HTERT RPE-1 (cell line): ENCODE measurements around the gene VPS26B.

Experiments
- in situ Hi-C: fragments of 300-500 bp; cut with MboI; formaldehyde crosslinking; loops from 4 replicates; pipeline ENCODE4 v1.14.3; 2020; ENCODE audit warnings: low sequenced_read_pairs

Gene VPS26B

GRCh38 chr11:134257101-134257500 lies 32.6 kb downstream of the VPS26B start:
- in situ Hi-C loops = no loop called here

DNA sequence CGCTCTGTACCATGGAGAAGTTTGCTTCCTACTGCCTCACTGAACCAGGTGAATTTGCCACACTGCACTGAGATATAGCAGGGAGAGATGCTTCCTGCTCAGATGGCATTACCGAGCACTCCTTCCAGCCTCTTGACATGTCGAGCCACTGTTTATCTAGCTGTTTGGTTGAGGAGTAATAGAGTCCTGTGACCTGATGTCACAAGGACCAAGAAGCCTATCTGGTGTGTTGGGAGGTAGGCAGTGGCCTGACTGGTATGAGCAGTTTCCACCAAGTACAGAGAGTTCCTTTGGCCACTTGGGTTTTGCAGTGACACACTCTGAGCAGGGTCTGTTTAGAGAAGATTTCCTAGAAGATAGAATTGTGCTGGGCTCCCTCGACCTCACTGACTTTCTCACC lies 34.1 kb downstream of the VPS26B start:
- in situ Hi-C loops = no loop called here

GRCh38 chr11:134260503-134260902 lies 36.0 kb downstream of the VPS26B start:
- in situ Hi-C loops = no loop called here

- in situ Hi-C loops = no loop called here
Measured at GRCh38 chr11:134260983-134261382, 36.5 kb downstream of the VPS26B start.

DNA sequence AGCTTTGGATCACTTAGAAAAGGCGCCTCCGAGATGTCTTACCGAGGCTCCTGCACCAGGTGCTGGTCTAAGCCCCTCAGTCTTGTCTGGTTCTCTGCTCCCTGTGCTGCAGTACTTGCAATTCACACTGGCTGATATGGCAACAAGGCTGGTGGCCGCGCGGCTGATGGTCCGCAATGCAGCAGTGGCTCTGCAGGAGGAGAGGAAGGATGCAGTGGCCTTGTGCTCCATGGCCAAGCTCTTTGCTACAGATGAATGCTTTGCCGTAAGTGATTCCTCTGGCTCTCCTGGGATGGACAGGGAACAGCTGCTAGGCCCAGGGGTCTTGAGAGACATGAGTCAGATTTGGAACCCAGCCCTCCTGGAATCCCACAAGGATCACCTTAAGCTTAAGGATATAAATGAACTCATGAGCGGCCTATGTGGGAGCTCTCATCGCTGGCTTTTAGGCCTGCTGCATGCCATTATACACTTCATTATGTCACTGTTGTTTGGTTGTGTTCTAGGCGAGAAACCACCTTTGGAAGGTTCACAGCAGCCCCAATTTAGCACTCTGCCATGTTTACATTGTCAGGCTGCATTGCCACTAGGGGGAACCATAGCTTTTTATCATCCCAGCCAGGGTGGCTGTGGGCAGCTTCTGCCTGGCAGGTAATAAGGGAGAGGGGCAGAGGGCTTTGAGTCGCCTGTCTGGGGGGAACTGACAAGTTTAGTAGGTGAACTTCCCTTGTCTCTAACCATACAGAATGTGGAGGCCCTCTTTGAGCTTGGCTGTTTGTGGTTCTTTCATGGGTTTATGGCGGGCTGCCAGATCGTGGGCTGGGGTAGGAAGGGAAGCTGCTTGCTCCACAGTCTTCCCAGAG lies 37.4 kb downstream of the VPS26B start:
- in situ Hi-C loops = no loop called here

- in situ Hi-C loops = no loop called here
Measured at GRCh38 chr11:134264966-134265764, 40.7 kb downstream of the VPS26B start.

GRCh38 chr11:134266440-134266839 lies 42.0 kb downstream of the VPS26B start:
- in situ Hi-C loops = no loop called here

DNA sequence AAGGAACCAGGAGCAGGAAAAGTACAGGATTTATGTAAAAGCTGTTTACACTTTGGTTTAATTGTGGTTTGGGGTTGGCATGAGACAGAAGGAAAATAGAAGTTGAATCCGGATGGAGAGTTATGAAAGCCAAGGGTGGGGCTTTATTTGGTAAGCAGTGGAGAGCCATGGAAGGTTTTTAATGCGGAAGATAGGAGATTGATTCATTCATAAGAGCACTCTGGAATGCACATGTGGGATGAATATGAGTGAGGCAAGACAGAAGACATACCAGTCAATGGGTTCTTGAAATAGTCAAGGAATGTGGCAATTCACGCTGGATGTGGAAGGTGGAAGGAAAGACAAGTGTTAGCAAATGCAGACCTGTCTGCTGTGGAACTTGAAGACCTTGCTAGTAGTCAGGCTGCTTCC lies 42.4 kb downstream of the VPS26B start:
- in situ Hi-C loops = no loop called here

GRCh38 chr11:134267461-134267860 lies 43.0 kb downstream of the VPS26B start:
- in situ Hi-C loops = no loop called here

GRCh38 chr11:134267966-134268365 lies 43.5 kb downstream of the VPS26B start:
- in situ Hi-C loops = no loop called here

DNA sequence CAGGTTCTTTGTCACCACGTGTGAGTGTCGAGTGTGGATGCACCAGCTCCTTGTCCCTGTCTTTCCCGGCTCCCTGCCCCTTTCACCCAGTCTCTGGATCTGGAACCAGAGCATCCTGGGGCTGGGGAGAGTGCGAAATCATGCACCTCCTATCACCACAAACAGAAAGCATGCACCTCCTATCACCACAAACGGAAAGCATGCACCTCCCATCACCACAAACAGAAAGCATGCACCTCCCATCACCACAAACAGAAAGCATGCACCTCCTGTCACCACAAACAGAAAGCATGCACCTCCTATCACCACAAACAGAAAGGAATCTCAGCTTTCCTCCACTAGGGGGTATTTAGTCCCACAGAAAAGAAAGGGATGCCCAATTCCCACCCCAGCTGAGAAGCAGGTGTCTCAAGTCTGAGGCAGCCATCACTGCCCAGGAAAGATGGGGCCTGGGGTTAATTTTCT lies 45.8 kb downstream of the VPS26B start:
- in situ Hi-C loops = no loop called here

DNA sequence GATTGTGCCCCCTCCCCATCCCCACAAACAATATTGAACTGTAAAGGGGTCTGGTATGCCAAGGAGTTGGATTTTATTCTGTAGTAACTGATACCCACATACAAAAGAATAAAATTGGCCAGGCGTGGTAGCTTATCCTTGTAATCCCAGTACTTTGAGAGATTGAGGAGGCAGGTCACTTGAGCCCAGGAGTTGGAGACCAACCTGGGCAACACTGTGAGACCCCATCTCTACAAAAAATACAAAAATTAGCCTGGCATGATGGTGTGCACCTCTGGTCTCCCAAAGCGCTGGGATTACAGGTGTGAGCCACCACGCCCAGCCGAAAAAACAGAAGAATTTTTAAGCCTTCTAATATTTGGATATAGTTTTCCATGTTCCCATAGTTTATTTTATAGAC lies 47.5 kb downstream of the VPS26B start:
- in situ Hi-C loops = no loop called here

- in situ Hi-C loops = no loop called here
Measured at GRCh38 chr11:134272381-134273316, 48.2 kb downstream of the VPS26B start.

DNA sequence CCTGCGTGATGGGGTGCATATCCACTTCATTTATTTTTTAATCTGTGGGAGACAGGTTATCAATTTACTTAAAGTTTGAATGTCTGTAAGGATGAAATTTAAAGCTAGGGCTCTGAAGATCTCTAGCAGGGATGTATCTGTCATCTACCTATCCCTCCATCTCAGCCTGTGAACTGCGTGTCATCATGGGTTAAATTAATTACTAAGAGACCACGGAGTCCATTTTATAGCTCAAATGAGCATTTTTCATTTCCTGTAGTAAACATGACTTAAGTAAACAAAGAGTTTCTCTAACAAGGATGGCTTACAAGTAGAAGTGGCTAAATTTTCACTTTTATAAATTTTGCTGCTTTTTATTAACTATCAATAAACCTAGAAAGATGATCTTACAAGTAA lies 48.8 kb downstream of the VPS26B start:
- in situ Hi-C loops = no loop called here

- in situ Hi-C loops = no loop called here
Measured at GRCh38 chr11:134275188-134275533, 50.7 kb downstream of the VPS26B start.

DNA sequence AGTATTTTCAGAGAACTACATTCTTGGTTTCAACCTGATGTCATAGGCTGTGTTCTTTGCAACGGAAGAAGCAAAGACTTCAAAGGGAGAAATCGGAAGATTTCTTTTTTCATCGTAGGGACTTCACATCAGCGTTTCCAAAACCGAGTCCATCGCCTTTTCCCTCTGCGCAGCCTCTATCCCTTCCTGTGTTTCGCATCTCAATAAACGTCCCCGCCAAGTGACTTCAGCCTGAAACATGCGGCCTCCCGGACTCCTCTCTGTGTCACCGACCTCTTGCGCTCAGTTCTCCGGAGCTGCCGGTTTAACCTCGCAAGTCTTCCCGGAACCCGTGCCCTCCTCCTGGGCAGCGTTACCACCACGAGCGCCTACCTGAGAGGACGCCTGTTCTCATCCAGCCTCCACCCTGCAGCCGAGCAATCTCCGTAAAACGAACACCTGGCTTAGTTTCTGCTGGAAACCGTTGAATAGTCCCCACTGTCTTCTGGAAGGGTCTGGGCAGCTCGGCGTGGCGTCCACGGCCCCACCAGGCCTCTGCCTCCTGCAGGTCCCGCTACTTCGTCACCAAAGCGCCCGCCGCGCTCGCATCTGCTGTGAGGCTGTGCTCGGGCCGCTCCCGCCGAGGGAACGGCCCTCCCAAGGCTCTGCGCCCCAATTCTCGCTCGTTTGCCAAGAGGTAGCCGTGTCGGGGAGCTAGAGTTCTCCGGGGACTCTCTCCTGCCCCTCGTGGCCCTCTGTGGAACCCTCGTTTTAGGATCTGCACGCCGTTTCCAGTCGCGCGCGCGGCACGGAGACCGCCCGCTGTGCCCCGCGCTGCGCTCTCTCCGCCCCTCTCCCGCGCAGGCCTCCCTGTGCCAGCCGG lies 51.3 kb downstream of the VPS26B start, which contains the start of gene GLB1L3:
Gene GLB1L3 (plus strand): TSS at position 846 of the 862 bp plus-strand sequence. CDS start 362 bp downstream, outside the sequence.
- in situ Hi-C loops = no loop called here

DNA sequence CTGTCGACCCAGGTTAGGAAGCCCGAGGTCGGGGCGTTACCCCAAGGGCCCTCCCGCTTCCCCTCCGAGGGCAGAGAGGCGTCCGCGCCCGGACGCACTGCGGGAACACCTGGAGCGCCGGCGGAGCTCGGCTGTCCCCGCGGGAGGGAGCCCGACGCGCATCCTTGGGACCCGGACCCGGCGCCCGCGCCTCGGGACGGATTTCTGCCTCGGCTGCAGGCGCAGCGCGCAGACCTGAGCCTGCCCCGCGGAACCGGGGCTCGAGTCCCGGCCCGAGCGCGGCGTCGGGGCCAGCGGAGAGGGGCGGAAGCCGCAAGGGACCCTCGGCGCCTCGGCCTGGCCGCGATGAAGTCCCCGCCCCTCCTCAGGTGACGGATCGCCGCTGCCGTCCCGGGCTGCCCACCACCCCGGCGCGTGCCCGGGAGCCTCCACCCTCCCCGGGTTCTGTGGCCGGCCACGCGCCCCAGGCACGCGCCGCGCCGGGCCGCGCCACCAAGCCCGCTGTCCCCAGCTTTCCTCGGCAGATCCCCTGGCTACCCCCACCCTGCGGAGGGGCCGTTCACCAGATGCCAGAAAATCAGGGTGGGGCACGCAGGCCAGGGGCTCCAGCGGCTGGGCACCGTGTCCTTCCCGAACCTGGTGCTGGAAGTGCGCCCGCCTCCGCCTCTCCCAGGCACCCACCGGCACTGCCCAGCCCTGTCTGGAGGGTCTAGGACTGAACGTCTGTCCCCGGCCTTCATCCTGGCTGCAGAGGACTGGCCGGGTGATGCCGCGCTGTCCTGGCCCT lies 52.1 kb downstream of the VPS26B start:
- in situ Hi-C loops = no loop called here

DNA sequence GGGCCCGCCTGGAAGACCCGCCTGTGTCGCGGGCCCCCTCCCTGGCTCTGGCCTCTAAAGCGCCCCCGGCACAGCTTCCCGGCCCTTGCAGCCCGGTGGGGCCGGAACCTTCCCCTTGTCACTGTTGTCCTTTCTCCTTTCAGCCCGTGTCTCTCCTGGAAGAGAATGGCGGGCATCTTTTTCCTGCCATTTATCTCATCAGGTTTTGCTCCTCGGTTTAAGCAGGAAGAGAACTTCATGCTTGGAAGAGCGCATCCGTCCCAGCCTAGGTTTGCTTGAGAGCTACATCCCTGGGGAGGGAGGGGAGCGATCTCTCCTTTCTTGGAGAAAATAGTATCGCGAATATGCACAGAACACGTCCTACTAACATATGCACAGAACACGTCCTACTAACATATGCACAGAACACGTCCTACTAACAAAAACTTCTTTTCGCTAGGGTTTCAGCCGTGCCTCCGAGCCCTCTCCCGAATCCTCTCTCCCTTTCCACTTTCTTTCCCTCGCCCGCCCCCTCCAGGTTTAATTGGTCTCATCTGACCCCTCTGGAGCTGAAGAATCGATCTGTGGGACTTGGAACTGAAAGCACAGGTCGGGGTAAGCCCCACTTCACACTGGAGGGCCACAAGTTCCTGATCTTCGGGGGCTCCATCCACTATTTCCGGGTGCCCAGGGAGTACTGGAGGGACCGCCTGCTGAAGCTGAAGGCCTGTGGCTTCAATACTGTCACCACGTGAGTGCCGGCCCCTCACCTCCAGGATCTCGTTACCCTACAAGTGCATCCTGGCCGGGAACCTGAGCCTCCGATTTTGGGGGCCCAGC lies 52.9 kb downstream of the VPS26B start:
- in situ Hi-C loops = no loop called here
